ENCODE data around the gene GRPEL1.

DNA sequence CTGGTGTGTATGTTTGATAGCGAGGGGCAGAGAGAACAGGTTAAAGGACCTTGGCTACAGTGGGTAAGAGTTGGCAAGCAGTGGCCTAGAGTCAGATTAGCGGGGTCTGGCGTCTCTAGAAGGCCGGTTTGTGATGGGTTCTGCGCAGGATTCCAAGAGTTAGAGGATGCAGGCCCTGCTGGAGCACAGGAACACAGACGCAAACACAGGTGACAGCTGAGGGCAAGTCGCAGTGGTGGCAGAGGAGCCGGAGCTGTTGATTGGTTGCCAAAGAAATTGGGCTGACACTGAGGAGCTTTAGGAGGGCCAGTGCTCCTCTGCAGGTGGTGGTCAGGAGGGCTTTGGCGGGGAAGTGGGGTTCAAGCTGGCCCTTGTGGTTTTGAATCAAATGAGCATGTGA, 20.9 kb downstream of the GRPEL1 start:
- TF ChIP-seq, protein P1, sequence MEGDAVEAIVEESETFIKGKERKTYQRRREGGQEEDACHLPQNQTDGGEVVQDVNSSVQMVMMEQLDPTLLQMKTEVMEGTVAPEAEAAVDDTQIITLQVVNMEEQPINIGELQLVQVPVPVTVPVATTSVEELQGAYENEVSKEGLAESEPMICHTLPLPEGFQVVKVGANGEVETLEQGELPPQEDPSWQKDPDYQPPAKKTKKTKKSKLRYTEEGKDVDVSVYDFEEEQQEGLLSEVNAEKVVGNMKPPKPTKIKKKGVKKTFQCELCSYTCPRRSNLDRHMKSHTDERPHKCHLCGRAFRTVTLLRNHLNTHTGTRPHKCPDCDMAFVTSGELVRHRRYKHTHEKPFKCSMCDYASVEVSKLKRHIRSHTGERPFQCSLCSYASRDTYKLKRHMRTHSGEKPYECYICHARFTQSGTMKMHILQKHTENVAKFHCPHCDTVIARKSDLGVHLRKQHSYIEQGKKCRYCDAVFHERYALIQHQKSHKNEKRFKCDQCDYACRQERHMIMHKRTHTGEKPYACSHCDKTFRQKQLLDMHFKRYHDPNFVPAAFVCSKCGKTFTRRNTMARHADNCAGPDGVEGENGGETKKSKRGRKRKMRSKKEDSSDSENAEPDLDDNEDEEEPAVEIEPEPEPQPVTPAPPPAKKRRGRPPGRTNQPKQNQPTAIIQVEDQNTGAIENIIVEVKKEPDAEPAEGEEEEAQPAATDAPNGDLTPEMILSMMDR (IDR thresholded peaks at IDR 0.05; ENCODE audit: low read depth, low read length, poor library complexity, severe bottlenecking), result no peak
- no peak for TF ChIP-seq EZH2phosphoT487 (IDR thresholded peaks at IDR 0.05; ENCODE audit: borderline replicate concordance, low read length)
